AG09319 (cell line): ENCODE results near the gene BCL7A.

Source experiments
- DNase-seq: peaks from one replicate; pipeline ENCODE4 v3.0.0-alpha.2; 2010; ENCODE audit warnings: low read depth; ENCODE audit errors: extremely low read depth
- TF ChIP-seq, protein P1 (sequence below): IDR thresholded peaks from 2 replicates; pipeline ENCODE4 v1.5.1; 2011; ENCODE audit warnings: low read depth, mild to moderate bottlenecking, inconsistent platforms, low read length, moderate library complexity

BCL7A gene

GRCh38 chr12:122084857-122085405 is 63.2 kb downstream of the BCL7A start:
- DNase-seq, result no peak
- TF ChIP-seq, protein P1, sequence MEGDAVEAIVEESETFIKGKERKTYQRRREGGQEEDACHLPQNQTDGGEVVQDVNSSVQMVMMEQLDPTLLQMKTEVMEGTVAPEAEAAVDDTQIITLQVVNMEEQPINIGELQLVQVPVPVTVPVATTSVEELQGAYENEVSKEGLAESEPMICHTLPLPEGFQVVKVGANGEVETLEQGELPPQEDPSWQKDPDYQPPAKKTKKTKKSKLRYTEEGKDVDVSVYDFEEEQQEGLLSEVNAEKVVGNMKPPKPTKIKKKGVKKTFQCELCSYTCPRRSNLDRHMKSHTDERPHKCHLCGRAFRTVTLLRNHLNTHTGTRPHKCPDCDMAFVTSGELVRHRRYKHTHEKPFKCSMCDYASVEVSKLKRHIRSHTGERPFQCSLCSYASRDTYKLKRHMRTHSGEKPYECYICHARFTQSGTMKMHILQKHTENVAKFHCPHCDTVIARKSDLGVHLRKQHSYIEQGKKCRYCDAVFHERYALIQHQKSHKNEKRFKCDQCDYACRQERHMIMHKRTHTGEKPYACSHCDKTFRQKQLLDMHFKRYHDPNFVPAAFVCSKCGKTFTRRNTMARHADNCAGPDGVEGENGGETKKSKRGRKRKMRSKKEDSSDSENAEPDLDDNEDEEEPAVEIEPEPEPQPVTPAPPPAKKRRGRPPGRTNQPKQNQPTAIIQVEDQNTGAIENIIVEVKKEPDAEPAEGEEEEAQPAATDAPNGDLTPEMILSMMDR, result no peak

DNA sequence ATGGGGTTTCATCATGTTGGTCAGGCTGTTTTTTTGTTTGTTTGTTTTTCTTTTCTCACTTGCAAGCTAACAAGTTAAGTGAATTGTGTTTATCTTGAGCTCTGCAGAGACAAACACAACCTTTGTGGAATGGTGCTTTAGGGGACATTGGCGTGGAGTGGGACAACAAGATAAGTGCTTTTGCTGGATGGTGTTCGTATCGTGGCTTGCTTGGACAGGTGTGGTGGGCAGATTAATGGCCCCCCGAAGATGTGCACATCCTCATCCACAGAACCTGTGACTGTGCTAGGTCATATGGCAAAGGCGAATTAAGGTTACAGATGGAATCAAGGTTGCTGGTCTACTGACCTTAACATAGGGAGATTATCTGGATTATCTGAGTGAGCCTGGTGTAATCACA is 63.9 kb downstream of the BCL7A start:
- no peak for DNase-seq
- TF ChIP-seq, protein P1, result no peak

DNA sequence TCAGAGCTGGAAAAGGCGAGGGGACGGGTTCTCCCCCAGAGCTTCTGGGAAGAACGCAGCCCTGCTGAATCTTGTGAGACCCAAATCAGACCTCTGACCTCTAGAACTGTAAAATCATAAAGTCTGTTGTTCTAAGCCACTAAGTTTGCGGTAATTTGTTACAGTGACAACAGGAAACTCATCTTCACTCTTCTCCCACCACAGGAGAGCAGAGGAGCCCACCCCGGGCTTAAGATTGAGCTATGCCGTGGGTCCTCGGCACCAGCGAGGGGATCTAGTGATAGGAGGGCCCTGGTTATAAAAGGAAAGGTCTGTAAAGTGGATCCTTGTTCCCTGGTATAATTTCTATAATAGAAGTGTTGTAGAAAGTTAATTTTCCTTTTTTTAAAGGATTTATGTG is 64.4 kb downstream of the BCL7A start:
- TF ChIP-seq, protein P1, result no peak
- DNase-seq, result no peak

DNA sequence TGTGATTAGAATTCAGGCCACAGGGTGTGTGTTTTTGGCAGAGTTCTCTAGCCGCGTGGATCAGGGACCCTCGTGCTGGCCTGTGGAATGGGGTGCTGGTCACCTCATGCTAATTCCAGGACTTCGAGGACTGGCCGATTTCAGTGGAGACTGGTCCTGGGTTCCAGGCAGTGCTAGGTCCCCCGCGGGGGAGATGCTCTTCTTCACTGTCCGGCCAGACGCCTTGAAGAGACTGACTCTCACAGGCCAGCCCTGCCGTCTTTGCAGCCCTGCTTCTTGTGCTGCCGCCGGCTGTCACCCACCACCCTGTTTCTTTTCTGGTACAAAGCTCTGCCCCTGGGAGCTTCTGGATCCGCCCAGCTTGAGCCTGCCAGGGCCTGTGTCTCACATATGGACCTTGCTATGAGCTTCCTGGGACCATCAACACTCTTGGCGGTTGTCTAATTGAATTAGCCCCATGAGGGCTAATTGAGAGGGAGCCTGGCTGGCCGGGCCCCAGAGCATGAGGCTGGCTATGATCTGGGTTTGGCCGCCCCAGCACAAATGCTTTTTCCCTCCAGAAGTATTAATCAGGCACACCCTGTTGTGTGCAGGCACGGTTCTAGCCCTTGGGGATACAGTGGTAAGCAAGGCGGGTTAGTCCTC is 65.1 kb downstream of the BCL7A start:
- TF ChIP-seq, protein P1, result no peak
- DNase-seq, result no peak

GRCh38 chr12:122087431-122088178 is 65.9 kb downstream of the BCL7A start:
- no peak for DNase-seq
- TF ChIP-seq, protein P1, result no peak

- DNase-seq, result no peak
- TF ChIP-seq, protein P1, result no peak
These were observed 66.6 kb downstream of the BCL7A start for GRCh38 chr12:122088179-122088810.

GRCh38 chr12:122089077-122089476 is 67.4 kb downstream of the BCL7A start:
- no peak for DNase-seq
- TF ChIP-seq, protein P1, result no peak
